ENCODE results near the gene C9orf72. TPM values are rescaled to one million over a fixed set of nuclear protein-coding genes. Genes with fewer than 3 reads are reported as not detected.
"Not testable (repeated sequence)": the region's sequence is repeated elsewhere in the genome, so short reads cannot be mapped to it uniquely, and the experiment has no call there.

Gene C9orf72
- total RNA-seq, 1 donor from 2014 or later, result 53.0 TPM

DNA sequence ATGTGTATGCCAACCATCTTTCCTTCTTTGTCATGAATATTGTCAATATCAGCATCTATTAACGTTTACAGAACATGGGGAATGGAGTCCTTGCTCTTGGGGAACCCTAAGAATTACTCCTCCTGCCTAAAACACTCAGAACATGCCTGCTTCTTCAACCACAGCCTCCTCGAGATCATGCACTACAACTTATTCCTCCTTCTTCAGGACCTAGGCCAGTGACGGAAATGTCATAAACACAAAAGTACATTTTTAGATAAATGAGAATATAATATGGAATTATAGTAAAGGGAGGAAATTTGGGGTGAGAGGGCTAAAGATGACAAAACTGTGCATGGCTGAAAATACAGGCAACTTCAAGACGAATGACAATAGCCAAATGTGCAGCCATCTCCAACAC is 52.3 kb downstream of the C9orf72 start:
- DNase-seq (ENCODE audit: low spot score in 2 of 2) (no peak), FAIRE-seq (no peak)

DNA sequence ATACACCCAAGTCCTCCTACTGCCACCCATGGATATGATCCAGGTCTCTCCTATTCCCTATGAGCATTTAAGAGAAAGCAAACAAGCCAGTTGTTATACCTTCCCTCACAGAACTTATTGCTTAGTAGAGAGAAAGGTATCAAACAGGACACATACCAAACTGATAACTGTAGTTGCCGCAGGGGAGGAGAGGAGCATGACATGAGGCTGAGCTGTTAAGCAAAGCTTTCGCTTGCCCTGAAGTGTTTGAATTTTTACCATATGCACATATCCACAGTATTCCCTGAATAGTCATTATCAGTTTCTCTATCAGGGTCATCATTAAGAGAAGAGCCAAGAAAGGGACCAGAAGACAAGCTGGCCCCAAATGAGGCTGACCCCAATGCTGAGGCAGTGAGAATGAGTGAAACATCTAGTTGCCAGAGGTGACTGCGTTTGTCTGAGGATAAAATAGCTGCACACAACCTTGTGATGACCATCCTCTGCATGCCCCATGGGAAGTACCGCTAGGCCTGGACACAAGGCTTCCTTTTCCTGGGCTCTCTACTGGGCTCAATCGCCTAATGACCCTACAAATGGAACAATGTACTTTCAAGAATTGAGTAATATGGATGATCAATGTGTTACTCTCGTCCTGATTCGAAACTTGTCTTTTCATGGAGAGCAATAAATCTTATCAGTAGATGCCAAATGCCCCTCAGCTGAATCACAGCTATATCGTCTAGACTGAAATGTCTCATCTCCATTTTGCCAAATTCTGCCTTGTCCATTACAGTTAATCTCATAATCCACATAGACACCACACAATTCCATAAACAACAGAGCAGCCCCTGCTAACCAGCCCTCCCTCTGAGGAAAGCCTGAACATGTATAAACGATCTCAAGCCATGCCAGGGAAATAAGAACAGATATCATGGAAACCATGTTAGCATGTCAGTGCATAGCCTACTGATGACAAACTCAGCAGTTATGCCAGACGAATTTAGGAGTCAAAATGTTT is 53.5 kb downstream of the C9orf72 start:
- FAIRE-seq (no peak), DNase-seq (ENCODE audit: low spot score in 2 of 2) (no peak)

DNA sequence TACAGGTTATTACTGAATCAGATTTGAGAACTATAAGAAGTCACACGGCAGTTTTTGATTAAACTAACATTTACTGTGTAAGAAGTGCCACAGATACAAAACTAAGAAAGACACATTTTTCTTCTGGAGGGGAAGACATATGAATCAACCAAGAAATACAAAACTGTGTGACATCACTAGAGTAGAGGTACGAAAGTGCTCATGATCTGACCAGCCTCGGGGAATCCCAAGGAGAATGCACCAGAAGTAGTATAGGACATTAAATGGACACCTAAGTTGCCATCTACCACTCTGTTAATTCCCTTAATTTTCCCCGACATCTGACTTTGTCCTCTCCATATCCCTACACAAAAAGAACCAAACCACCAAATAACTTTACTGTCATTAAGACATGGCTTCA is 54.5 kb downstream of the C9orf72 start:
- DNase-seq (ENCODE audit: low spot score in 2 of 2), result no peak
- no peak for FAIRE-seq

DNA sequence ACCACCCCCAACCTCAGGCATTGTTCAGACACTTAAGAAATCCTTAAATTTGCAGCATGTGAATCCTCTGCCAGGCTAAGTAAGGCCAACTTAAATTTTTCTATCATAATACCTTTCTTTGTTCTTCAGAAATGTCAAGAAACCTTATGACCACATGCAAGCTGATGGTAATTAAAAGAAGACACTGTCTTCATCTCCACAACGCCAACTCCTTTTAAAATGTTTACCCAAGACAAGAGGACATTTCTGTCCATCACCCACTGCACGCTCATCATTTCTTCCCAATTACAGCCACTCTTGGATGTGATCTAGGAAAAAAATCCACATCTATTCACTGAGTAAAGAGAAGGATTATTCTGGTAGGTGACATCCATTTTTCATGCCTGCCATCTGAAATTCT is 55.3 kb downstream of the C9orf72 start:
- no peak for FAIRE-seq
- DNase-seq (ENCODE audit: low spot score in 2 of 2), result no peak

DNA sequence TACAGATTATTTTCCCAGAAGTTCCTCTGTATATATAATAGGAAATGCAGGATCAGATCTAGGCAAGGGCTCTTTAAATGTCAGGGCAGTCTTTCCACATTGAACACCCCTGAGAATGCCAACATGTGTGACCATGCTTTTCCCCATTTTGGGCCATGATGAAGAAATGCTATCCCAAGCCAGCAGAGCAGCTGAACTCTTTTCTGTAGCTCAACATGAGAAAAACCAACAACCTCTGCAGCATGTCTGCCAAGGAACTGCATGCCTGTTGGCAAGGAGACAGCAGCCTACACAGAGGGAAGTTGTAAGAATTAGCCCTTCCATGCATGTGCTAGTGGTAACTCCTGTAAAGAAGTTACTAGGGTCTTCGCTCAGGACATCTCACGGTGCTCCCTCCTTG is 58.7 kb downstream of the C9orf72 start:
- no peak for FAIRE-seq
- no peak for DNase-seq (ENCODE audit: low spot score in 2 of 2)

DNA sequence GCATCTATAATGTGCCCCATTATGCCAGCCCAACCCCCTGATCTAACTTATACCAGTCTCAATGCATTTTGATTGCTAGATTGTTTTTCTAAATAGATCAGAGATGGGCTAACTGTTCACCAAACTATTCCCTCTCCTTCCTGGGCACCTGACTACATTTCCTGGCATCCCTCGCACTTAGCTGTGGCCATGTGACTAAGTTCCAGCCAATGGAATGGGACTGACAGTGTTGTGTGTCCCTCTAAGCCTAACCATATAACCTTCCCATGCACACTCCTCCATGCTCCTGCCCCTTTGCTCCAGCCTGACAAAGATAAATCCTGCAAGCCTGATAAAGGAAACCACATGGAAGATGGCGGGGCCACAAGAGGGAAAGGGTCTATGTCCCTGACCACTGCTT is 61.5 kb downstream of the C9orf72 start:
- DNase-seq (ENCODE audit: low spot score in 2 of 2), result no peak
- FAIRE-seq, result no peak

DNA sequence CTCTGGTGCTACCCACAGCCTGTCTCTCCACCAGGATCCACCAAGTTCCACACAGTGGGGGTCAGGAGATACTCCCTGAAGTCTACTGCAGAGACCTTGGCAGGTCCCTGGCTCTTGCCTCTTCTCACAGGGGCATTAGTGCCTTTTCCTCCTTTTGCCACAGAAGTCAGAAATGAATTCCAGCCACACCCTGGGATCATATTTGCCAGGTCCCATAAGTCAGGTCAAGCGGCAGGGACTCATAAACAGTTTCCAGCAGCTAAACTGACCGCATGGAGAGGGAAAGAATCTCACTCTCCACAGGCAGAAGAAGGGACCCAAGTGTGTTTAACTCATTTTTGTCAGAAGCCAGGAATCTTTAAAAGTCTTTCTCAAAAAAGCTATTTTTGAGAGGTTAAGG is 62.5 kb downstream of the C9orf72 start:
- FAIRE-seq, result no peak
- no peak for DNase-seq (ENCODE audit: low spot score in 2 of 2)

DNA sequence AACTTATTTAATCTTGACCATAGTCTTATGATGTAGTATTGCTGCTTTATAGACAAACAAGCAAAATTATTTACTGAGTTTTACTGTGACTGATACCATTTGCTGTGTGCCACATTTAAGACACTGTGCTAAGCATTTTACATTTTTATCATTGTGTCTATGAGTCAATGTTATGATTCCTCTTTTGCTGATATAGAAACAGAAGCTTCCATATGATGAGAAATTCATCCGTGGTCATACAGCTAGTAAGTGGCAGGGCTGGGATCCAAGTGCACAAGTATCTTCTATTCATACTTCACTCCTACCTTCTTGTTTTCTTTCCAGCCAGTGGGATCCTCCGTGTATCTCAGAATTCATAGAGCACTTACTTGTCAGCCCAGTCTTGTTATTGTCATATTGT is 66.3 kb downstream of the C9orf72 start:
- FAIRE-seq (no peak), DNase-seq (ENCODE audit: low spot score in 2 of 2) (no peak)

DNA sequence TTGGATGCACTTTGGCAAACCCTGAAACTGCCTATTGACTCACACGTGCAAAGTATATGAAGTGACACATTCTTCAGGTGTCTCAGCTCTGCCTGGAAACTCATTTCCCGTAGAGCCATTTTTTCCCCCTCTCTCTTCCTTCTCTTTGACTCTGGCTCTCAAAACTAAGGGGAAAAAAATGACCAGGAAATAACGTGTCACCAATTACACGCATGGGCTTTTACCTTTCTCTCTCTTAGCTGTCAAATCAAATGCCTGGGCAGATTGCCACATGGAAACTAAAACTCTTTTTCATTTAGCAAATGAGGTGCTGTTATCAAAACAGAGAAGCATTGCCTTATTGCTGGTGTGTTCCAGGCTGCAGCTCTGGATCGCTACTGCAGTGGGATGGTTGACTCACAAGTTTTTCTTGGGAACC is 67.5 kb downstream of the C9orf72 start:
- FAIRE-seq (no peak), DNase-seq (ENCODE audit: low spot score in 2 of 2) (no peak)

DNA sequence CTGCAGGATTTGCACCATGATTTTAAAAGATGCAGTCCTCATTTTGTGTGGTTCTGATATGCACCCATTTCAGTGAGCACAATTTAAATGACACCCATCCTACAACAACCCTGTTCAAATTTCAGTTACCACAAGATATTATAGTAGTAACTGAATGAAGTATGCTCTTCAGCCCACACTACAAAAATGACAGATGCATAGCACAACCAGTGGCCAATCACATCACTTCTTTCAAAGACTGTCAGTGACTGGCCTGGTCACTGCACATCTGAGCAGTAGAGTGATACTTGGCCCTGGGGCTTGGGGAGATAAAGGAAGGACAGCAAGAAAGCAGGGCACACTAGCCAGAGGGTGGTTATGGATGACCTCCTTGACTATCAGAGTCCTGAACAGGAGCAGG is 69.0 kb downstream of the C9orf72 start:
- DNase-seq (ENCODE audit: low spot score in 2 of 2) (no peak), FAIRE-seq (no peak)

DNA sequence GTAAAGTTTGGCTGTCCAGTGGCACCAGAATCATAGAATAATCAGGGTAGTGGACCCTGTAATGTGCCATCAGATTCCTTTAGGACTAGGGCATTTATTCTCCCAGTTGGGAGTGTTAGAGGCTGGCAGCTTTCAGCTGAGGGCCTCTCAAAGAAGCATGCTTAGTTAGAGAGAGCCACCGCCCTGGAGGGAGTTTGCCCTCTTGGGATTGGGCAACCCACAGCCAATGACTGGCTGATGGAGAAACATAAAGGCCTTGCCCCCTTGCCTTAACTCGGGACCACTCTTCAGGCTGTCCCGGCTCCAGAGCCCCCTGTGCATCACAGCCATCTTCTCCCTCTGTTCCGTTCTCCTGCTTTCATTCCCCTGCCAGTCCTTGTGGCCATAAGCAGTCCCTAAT is 69.7 kb downstream of the C9orf72 start:
- no peak for DNase-seq (ENCODE audit: low spot score in 2 of 2)
- FAIRE-seq, result no peak

DNA sequence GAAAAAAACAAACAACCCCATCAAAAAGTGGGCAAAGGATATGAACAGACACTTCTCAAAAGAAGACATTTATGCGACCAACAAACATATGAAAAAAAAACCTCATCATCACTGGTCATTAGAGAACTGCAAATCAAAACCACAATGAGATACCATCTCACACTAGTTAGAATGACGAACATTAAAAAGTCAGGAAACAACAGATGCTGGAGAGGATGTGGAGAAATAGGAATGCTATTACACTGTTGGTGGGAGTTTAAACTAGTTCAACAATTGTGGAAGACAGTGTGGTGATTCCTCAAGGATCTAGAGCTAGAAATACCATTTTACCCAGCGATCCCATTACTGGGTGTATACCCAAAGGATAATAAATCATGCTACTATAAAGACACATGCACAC is 72.4 kb downstream of the C9orf72 start:
- not testable (repeated sequence) for FAIRE-seq; DNase-seq (ENCODE audit: low spot score in 2 of 2)

DNA sequence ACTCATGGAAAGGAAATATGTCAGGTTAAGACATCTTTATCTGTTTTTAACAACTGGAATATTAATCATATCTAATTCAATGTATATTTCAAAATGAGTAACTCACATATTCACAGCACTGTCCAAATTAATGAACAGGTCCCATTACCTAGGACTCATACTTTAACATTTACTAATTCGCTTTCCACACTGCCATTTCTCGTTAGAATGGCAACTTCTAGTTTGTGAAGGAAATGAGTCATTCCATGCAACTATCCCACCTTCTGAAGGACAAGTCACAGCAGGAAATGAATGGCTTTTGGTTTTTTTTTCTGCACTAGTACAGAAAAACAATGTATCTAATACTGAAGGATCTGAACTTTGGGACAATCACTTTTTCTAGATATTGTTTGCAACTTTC is 73.8 kb downstream of the C9orf72 start:
- FAIRE-seq (no peak), DNase-seq (ENCODE audit: low spot score in 2 of 2) (no peak)

DNA sequence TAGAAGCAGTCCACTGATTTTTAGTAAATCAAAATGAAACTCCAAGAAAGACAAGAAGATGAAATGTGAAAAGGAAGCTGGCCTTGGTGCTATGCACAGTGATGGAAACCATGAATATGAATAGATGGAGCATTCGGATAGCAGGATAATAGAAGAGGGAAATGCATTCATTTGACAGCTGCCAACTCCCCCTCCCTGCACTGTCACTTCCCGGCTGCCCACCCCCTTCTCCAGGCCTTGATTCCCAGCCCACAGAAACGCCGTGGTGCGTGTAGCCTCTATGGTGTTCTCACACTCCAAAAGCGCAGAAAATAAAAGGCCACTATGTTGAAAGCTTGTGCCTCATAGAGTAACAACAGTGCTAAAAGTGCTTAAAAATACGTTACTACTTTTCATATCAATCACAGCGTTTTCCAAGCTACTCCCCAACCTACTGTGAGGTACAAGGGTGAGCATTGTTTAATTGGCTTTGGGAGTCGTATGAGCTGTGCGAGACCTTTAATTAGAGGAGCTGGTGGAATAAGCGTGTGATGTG is 75.3 kb downstream of the C9orf72 start:
- FAIRE-seq (no peak), DNase-seq (ENCODE audit: low spot score in 2 of 2) (no peak)

Other genes with a start within 250 kb of the C9orf72 start
- gene IFNK, start 49.2 kb downstream of the C9orf72 start, total RNA-seq, result not detected
- gene MOB3B, start 43.7 kb downstream of the C9orf72 start, total RNA-seq, result 2.9 TPM

Data from frontal cortex (tissue), 4 donors.